ENCODE data around the gene WWTR1.
A peak's percentile ranks its signal among the peaks of the same experiment; 100 is the strongest.

The WWTR1 gene

GRCh38 chr3:149495581-149496125 is 162.2 kb downstream of the WWTR1 start:
- DNase-seq (ENCODE audit: low read depth), result no peak

- no peak for DNase-seq (ENCODE audit: low read depth)
These were observed 162.9 kb downstream of the WWTR1 start for GRCh38 chr3:149494759-149495580.

- DNase-seq (ENCODE audit: low read depth), result no peak
These were observed 163.6 kb downstream of the WWTR1 start for GRCh38 chr3:149494022-149494758.

GRCh38 chr3:149493315-149494021 is 164.4 kb downstream of the WWTR1 start:
- DNase-seq (ENCODE audit: low read depth), result no peak

- no peak for DNase-seq (ENCODE audit: low read depth)
These were observed 167.4 kb downstream of the WWTR1 start for GRCh38 chr3:149490260-149490971.

GRCh38 chr3:149489060-149489690 is 168.7 kb downstream of the WWTR1 start:
- DNase-seq (ENCODE audit: low read depth), result no peak

GRCh38 chr3:149487598-149488197 is 170.1 kb downstream of the WWTR1 start:
- DNase-seq (ENCODE audit: low read depth), result no peak

GRCh38 chr3:149486726-149487125 is 171.1 kb downstream of the WWTR1 start:
- no peak for DNase-seq (ENCODE audit: low read depth)

GRCh38 chr3:149481491-149481890 is 176.3 kb downstream of the WWTR1 start:
- no peak for DNase-seq (ENCODE audit: low read depth)

GRCh38 chr3:149481056-149481455 is 176.8 kb downstream of the WWTR1 start:
- no peak for DNase-seq (ENCODE audit: low read depth)

GRCh38 chr3:149480326-149481017 is 177.4 kb downstream of the WWTR1 start:
- DNase-seq (ENCODE audit: low read depth), result peak; percentile 81

- DNase-seq (ENCODE audit: low read depth), result no peak
These were observed 178.1 kb downstream of the WWTR1 start for GRCh38 chr3:149479621-149480325.

- no peak for DNase-seq (ENCODE audit: low read depth)
These were observed 181.6 kb downstream of the WWTR1 start for GRCh38 chr3:149476225-149476624.

GRCh38 chr3:149475451-149476060 is 182.3 kb downstream of the WWTR1 start:
- no peak for DNase-seq (ENCODE audit: low read depth)

- DNase-seq (ENCODE audit: low read depth), result no peak
These were observed 183.5 kb downstream of the WWTR1 start, which contains the start of gene TM4SF4 for GRCh38 chr3:149474250-149474817. Gene TM4SF4 (plus strand): TSS chr3:149474697. CDS start chr3:149474878, 181 bp downstream.

- DNase-seq (ENCODE audit: low read depth), result peak; percentile 97
These were observed 184.2 kb downstream of the WWTR1 start for GRCh38 chr3:149473357-149474249.

GRCh38 chr3:149472030-149472797 is 185.6 kb downstream of the WWTR1 start:
- no peak for DNase-seq (ENCODE audit: low read depth)

Measured in HS-27A (cell line).